ENCODE measurements around the gene PIP4K2A.

GRCh38 chr10:22710139-22710745, 4.1 kb downstream of the PIP4K2A start:
- TF ChIP-seq ZC3H10 (CRISPR knock-in tag; IDR thresholded peaks at IDR 0.05) (no peak), ZNF70 (CRISPR knock-in tag; IDR thresholded peaks at IDR 0.05) (no peak), PATZ1 (CRISPR knock-in tag; IDR thresholded peaks at IDR 0.05; ENCODE audit: borderline replicate concordance) (no peak), RARB (CRISPR knock-in tag; IDR thresholded peaks at IDR 0.05) (no peak), ZFP30 (CRISPR knock-in tag; IDR thresholded peaks at IDR 0.05) (no peak), TOX (CRISPR knock-in tag; IDR thresholded peaks at IDR 0.05; ENCODE audit: borderline replicate concordance) (no peak), CREB5 (CRISPR knock-in tag; IDR thresholded peaks at IDR 0.05; ENCODE audit: low read depth) (no peak), ZNF565 (CRISPR knock-in tag; conservative IDR thresholded peaks at IDR 0.05; ENCODE audit: low read depth) (no peak), ESRRG (CRISPR knock-in tag; IDR thresholded peaks at IDR 0.05) (no peak), TSHZ2 (CRISPR knock-in tag; IDR thresholded peaks at IDR 0.05) (no peak), SNAI2 (CRISPR knock-in tag; IDR thresholded peaks at IDR 0.05) (no peak), BACH2 (CRISPR knock-in tag; IDR thresholded peaks at IDR 0.05; ENCODE audit: borderline replicate concordance) (no peak)

All from SK-N-SH treated with all-trans-retinoic acid at 6 μM for 48 hours (cell line).